CD4-positive, alpha-beta T cell treated with Interleukin-1 beta for 1 hour (primary cell): ENCODE results near the gene ADCY3.

Experiments used
- DNase-seq, 2 donors: peaks; one replicate each; pipeline ENCODE4 v3.0.0-alpha.2; 2020 to 2022

The ADCY3 gene

GRCh38 chr2:24872344-24873115 lies 47.5 kb downstream of the ADCY3 start:
- no peak for DNase-seq

- no peak for DNase-seq
Observed at GRCh38 chr2:24871852-24872333, 48.1 kb downstream of the ADCY3 start.

GRCh38 chr2:24870891-24871705 lies 48.9 kb downstream of the ADCY3 start:
- DNase-seq, result no peak

GRCh38 chr2:24870440-24870839 lies 49.6 kb downstream of the ADCY3 start:
- DNase-seq, result no peak

- DNase-seq, result no peak
Observed at GRCh38 chr2:24866946-24867345, 53.1 kb downstream of the ADCY3 start.

- no peak for DNase-seq
Observed at GRCh38 chr2:24863641-24864040, 56.4 kb downstream of the ADCY3 start.

- no peak for DNase-seq
Observed at GRCh38 chr2:24861500-24861899, 58.5 kb downstream of the ADCY3 start.

GRCh38 chr2:24860631-24861030 lies 59.4 kb downstream of the ADCY3 start:
- DNase-seq, result no peak

- DNase-seq, result no peak
Observed at GRCh38 chr2:24859968-24860600, 60.0 kb downstream of the ADCY3 start.

GRCh38 chr2:24858996-24859395 lies 61.0 kb downstream of the ADCY3 start:
- no peak for DNase-seq

GRCh38 chr2:24857746-24858145 lies 62.3 kb downstream of the ADCY3 start:
- no peak for DNase-seq

GRCh38 chr2:24856791-24857211 lies 63.2 kb downstream of the ADCY3 start:
- DNase-seq, result no peak

- DNase-seq, result no peak
Observed at GRCh38 chr2:24855726-24856125, 64.3 kb downstream of the ADCY3 start.

- no peak for DNase-seq
Observed at GRCh38 chr2:24855022-24855622, 64.9 kb downstream of the ADCY3 start.

GRCh38 chr2:24853996-24854395 lies 66.0 kb downstream of the ADCY3 start:
- DNase-seq, result no peak

GRCh38 chr2:24853046-24853445 lies 67.0 kb downstream of the ADCY3 start:
- DNase-seq, result no peak

GRCh38 chr2:24852431-24853020 lies 67.5 kb downstream of the ADCY3 start:
- no peak for DNase-seq

- no peak for DNase-seq
Observed at GRCh38 chr2:24852026-24852425, 68.0 kb downstream of the ADCY3 start.

- no peak for DNase-seq
Observed at GRCh38 chr2:24850944-24851343, 69.1 kb downstream of the ADCY3 start.

GRCh38 chr2:24845691-24846090 lies 74.3 kb downstream of the ADCY3 start:
- DNase-seq, result no peak

GRCh38 chr2:24844023-24844685 lies 75.9 kb downstream of the ADCY3 start:
- no peak for DNase-seq

GRCh38 chr2:24843330-24843860 lies 76.6 kb downstream of the ADCY3 start:
- DNase-seq, result no peak
